HG02852 (cell line): ENCODE data around the gene ELOVL7.
A peak's percentile ranks its signal among the peaks of the same experiment; 100 is the strongest.
"Not testable (repeated sequence)": the region's sequence is repeated elsewhere in the genome, so short reads cannot be mapped to it uniquely, and the experiment has no call there.

Experiments
- ATAC-seq: cut with Tn5 transposase; IDR thresholded peaks from one replicate; pipeline ENCODE4 v1.9.1; 2021; ENCODE audit warnings: mild to moderate bottlenecking, moderate library complexity; ENCODE audit not compliant: unreplicated experiment

The ELOVL7 gene

DNA sequence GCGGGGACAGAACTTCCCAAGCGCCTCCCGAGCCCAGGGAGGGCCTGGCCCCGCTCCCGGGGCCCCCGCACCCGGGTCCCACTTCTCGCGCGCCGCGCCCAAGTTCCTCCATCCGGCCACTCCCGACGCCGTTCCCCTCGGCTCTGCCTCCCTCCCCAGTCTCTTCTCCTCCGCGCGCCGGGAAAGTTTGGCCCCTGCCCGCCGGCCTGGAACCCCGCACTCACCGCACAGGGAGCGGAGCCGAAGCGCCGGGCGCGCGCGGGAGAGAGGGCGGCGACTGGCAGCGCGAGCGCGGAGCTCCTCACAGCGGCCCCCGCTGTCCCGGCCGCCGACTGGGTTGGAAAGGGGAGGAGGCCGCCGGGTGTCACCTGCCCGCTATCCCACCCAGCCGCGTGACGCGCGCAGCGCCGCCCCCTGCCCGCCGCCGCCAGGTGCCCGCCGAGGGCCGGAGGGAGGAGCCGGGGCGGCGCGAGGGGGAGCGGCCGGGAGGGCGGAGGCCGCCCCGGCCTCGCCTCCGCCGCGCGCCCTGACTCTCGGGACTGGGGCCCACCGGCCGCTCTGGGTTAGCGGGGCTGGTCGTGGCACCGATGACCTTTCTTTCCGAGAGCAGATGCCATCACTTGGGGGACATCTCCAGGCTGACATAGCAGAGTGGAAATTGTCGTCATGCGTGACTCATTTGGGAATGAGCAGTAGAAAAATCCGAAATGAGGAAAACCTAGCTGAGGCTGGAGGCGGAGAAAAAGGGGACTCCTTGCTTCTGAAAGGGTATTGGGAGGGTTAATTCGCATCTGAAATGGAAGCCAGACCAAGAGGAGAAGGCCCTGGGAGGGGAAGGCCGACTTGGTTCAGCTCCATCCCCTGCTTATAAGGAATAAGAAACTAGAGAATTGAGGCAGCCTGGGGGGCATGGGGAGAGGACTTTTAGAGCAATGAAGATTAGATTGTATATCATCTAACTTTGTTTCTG lies at the start of gene ELOVL7:
Gene ELOVL7 (minus strand): TSS at position 334 of the 970 bp plus-strand sequence. CDS start 56,872 bp downstream, outside the sequence.
- peak; percentile 91 for ATAC-seq

DNA sequence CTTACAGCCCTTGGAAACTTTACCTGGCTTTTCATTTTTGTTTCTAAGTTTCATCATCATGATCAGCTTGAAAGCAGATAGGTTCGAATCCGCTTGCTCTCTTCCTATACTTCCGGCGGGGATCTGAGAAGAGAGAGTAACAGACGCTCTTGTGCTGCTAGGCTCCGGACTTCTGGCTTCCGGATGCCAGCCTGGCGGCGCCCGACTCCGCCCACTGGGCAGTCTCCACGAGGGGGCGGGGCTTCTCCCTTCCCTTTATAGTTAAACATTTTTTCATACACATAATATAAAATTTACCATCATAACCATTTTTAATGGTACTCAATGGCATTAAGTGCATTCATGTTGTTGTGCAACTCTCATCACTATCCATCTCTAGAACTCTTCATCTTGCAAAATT lies 49.5 kb upstream of the ELOVL7 start:
- no peak for ATAC-seq

DNA sequence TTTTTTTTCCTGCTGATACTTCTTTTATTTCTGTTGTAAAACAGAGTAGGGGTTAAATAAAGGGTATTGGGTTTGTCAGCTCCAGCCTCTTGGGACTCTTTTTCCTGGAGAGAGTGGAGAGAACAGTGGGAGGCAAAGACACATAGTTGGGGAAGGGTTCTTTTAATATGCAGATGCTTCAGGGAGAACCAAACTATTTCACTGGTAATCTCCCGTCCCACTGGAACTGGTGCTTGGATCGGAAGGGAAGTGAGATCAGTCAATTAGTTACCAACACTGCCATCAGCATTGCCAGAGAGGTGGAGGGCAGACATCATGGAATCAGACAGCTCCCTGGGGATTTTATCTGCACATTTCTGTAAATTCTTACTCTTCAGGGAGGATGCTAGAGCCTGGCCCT lies 47.6 kb upstream of the ELOVL7 start:
- no peak for ATAC-seq

DNA sequence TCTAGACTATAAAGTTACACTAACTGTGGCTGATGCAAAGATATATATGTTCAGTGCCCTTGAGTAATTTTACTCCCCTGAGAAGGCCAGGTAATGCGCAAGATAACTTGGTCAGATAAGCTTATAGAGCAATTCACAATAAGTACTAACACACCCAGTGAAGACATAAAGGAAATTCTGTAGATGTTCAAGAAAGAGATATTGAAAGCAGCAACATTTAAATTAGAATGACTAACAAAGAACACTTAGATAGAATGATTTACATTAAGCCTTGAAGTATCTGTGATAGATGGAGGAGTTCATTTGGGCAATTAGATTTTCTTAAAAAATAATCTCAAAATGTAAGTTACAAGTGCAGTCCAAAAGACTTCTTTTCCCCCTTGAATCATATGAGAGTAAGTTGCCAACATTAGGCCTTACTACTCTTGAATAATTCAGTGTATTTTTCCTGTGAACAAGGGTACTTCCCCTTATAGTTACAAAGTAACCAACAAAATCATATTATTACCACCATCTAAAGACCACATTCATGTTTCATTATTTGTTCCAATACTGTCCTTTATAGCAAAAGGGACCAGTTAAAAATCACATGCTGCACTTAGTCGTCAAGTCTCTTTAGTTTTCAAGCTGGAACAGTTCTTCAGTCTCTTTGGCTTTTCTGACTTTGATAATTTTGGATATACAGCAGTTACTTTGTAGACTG lies 44.4 kb upstream of the ELOVL7 start:
- no peak for ATAC-seq

- no peak for ATAC-seq
Observed at GRCh38 chr5:60887746-60888145, 43.7 kb upstream of the ELOVL7 start.

DNA sequence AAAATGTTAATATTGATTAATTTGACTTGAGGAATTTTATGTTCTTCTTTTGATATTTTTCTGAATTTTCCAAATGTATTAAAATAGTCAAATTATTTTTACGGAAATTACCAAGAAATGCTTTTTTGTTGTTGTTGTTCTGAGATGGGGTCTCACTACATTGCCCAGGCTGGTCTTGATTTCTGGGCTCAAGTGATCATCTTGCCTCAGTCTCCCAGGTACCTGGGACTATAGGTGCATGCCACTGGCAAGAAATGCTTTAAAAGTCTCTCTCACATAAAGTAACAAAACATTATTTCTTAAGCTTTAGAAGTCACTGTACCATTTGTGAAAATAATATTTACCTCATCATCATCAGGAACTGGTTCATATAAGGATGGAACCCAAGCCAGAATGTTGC lies 43.0 kb upstream of the ELOVL7 start:
- no peak for ATAC-seq

- no peak for ATAC-seq
Observed at GRCh38 chr5:60886158-60886557, 42.1 kb upstream of the ELOVL7 start.

- ATAC-seq: no peak
Observed at GRCh38 chr5:60883229-60883628, 39.2 kb upstream of the ELOVL7 start.

DNA sequence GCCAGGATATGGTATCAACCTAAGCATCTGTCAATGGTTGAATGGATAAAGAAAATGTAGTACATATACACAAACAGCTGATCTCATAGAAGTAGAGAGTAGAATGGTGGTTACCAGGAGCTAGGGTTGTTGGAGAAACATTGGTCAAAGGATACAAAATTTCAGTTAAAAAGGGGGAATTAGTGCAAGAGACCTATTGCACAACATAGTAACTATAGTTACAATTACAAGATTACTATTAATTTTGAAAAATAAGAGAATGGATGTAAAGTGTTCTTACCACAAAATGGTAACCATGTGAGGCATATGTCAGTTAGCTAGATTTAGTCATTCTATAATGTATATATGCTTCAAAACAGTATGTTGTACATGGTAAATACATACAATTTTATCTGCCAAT lies 28.8 kb upstream of the ELOVL7 start:
- no peak for ATAC-seq

GRCh38 chr5:60870857-60871256 lies 26.8 kb upstream of the ELOVL7 start:
- ATAC-seq: no peak

GRCh38 chr5:60860572-60860971 lies 16.5 kb upstream of the ELOVL7 start:
- ATAC-seq: not testable (repeated sequence)

DNA sequence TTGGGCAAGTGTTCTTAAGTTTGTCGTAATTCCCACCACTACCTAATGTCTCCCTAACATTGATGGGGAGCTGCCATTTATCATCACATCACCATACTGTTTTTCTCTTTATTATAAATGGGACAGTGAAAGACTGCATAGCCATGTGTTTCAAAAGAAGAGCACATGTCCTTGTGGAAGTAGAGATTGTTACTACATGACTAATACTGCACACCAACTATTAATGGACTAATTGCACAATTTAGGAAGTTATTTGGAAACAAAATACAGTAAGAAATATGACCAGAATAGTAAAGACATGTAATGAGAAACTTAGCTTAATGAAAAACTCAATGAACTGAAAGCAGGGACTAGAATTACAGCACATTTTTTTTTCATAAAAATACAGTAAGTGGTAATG lies 12.0 kb upstream of the ELOVL7 start:
- no peak for ATAC-seq

GRCh38 chr5:60852940-60853339 lies 8.9 kb upstream of the ELOVL7 start:
- no peak for ATAC-seq

GRCh38 chr5:60852317-60852716 lies 8.2 kb upstream of the ELOVL7 start:
- ATAC-seq: no peak

DNA sequence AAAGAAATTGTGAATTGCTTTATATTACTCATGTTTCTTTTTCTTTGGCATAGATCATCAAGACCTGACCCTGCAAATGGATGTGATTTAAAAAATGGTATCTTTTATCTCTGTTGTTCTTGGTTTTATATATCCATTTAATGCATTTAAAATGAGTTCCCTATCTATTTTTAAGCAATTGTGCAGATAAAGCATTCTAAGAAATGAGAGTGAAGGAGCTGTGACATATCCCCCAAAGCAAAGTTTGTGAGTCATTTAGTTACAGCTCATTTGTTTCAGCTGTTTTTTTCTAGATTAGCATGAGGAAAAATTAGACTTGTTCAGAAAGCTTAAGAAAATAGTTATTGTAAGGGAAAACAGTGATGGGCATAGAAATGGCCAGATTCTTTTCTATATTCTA lies 7.6 kb upstream of the ELOVL7 start:
- ATAC-seq: no peak

- no peak for ATAC-seq
Observed at GRCh38 chr5:60846298-60846697, 2.2 kb upstream of the ELOVL7 start.

- ATAC-seq: peak; percentile 28
Observed at GRCh38 chr5:60843386-60843935, 608 bp downstream of the ELOVL7 start.

DNA sequence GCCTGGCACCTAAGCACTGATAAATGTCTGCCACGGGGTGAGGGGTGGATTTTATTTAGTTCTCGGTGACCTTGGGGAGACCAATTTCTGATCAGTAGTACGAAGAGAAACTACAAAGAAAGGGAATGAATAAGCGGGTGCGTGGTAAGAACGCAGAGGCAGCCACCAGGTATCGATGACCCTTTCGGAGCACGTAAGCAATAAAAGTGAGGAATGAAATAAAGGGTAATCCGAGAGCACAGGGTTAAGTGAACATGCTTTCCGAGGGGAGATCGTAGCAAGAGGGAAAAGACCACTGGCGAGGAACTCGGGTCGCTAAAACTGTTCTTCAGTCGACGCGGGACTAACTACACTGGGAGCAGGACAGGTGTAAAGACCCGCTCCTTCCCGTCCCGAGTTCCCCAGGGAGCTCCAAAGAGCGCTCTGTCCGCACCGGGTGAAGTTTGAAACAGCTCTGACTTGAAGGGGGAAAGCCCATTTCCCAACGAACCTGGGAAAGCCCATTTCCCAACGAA lies 1.1 kb downstream of the ELOVL7 start:
- no peak for ATAC-seq

DNA sequence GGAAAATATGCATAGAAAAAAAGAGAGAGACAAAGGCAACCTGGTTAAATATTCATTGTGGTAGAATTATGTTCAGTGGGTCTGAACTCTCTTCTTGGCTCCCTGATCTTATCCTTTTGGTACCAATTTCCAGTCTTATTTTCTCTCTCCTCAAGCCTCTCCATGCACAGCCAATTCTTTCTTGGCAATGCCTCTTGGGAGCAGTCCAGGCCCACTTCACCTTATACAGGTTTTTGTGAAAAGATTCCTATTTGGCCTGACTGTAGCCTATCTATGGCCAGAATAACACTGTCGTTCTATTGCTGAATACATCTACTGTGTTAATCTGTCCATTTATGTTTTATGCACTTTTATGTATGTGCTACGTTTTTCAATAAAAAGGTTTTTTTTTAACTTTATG lies 2.7 kb downstream of the ELOVL7 start:
- ATAC-seq: no peak

DNA sequence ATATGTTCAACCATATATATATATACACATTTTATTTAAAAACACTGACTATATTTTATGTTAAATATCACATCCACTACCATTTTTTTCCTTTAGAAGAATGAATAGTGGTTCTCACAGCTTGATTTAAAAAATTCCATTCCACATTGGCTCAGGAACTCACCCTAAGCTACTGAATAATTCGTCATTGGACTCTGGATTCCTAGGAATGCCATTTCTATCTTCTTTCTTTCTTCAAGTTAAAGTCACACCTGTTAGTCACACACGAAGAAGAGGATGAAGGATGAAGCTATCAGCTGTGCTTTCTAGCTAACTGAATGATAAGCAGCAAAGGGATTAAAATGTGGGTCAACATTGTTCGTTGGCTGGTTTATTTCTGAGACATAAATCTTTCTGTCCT lies 7.9 kb downstream of the ELOVL7 start:
- ATAC-seq: no peak

DNA sequence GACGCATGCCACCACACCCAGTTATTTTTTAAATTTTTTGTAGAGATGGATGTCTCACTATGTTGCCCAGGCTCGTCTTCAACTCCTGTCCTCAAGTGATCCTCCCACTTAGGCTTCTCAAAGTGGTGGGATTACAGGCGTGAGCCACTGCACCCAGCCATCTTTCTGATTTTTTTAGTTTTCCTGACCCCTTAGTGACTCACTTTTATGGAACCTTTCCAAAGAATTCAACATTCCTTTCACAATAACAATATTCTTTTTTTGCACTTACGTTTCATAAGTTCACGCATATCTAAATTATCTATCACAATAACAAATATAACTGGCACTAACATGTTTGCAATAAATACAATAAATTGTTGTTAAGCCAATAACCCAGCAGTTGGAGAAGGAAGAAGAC lies 8.5 kb downstream of the ELOVL7 start:
- no peak for ATAC-seq

DNA sequence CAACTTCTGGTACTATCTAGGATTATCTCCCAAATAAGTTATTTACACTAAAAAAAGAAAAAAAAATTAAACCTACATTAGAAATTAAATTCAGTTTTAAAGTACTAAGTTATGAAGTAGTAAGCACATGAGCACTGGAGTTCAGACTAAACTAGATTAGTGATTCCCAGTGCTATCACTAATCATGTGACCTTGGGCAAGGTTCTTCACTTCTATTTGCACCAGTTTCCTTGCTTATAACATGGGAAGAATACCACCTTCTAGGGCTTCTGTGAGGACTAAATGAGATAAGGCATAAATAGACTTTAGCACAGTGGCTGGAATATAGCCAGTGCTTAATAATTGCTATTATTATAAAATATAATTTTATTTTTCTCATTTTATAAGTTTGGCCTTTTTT lies 10.5 kb downstream of the ELOVL7 start:
- ATAC-seq: no peak
